DMS114 treated with DMSO at 0.1 percent for 48 hours (cell line): ENCODE data around the gene BCAS3.
"Not testable (repeated sequence)": the region's sequence is repeated elsewhere in the genome, so short reads cannot be mapped to it uniquely, and the experiment has no call there.

ENCODE experiments used
- DNase-seq: peaks from one replicate; lab custom pipeline; 2025; ENCODE audit not compliant: unreplicated experiment; lab: John Stamatoyannopoulos, UW

The BCAS3 gene

DNA sequence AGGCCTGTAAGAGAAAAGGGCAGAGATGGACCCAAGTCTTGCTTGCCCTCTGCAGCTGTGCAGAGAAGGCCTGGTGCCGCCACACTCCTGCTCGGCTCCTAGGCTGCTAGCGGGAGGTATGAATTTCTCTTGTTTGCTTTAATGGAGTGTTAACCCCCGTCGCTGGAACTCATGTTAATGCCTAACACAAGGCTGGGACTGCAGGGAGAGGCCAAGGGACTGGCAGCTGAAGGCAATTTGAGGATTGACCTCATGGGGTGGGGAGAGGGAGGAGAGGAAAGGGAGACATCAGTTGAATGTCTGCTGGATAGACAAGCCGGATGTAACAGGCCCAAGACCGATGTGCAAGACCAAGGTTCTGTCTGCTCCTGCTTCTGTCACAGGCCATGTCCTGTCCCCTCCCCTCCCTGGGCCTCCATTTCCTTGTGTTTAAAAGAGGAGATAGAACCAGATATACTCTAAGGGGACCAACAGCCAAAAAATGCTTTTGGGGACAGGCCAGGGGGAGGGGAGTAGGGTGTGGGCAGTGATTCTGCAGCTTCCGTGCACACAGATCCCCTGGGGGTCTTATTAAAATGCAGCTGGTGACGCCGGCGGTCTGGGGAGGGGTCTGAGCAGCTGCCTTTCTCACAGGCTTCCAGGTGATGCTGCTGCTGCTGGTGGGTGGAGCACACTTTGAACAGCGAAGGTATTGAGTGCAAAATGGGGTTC lies 675.3 kb downstream of the BCAS3 start:
- no peak for DNase-seq

DNA sequence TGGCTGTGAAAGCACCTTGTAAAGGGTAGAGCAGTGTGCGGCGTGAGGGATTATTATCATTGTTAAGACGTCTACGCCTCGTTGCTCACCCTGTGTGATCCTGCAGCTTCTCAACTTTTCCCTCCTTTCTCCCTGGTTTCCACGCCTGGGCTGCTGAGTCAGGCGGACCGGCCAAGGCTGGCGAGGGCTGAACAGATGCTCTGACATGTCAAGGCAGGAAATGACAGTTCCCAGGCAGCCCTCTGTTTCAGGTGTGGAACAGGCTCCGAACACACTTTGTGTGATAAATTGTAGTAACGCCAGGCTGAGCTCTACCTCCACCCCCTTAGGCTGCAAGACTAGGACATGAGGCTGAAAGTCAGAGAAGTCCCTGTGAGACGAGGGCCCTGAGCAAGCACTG lies 676.0 kb downstream of the BCAS3 start:
- no peak for DNase-seq

DNA sequence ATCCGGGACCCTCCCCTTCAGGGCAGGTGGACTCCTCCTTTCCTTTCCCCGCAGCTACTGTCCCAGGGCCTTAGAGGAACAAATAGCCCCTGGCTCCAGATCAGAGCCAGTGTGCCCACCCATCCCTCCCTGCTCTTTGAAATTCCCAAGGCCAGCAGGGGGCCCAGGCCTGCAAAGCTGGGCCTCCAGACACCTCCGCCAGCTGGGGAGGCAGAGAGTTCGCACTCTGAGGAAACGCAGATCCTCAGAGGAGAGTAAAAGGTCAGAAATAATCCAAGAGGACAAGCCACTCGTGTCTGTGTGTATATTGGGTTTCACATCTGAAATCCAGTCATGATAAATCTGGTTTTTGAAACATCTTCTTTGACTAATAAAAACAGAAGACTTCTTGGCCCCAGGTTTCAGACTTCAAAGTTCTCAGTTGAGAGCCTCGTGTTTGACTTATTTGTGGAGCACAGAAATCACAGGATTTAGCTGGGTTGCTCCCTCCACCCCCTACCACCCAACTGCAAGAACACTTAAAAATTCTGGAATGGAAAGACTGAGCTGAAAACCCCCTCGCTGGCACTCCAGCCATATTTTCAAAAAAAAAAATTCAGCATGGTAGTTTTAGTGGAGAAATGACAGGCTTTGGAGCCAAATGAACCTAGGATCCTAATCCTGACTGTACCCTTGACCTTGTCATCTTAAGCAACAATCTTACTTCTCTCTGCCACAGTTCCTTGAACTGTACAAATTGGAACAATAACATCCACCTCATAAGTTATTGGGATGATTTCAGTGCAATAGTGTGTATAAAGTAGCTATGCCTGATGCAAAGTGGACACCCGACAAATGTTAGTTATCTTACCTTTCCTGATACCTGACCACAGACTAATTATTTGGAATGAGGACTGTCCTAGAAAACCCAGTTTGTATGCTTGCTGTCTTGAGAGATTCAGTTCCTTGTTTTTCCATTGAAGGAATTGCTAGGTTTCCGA lies 677.5 kb downstream of the BCAS3 start:
- no peak for DNase-seq

DNA sequence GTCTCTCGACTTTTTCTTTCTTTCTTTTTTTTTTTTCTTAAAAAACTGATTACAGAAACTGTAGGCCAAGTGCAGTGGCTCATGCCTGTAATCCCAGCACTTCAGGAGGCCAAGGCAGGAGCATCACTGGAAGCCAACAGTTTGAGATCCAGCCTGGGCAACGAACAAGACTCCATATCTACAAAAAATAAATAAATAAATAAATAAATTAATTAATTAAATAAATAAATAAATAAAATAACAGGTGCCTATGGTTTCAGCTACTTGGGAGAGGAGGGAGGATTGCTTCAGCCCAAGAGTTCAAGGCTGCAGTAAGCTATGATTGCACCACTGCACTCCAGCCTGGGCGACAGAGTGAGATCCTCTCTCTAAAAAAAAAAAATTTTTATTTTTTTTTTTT lies 679.4 kb downstream of the BCAS3 start:
- DNase-seq, result not testable (repeated sequence)

DNA sequence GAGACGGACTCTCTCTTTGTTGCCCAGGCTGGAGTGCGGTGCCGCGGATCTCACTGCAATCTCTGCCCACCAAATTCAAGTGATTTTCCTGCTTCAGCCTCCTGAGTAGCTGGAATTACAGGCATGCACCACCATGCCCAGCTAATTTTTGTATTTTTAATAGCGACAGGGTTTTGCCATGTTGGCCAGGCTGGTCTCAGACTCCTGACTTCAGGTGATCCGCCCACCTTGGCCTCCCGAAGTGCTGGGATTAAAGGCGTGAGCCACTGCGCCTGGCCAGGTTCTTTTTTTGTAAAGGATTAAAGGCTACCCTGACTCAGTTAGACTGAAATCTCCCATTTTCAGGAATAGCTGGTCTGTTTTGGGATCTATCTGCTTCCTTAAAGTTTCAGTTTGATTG lies 681.9 kb downstream of the BCAS3 start:
- not testable (repeated sequence) for DNase-seq

DNA sequence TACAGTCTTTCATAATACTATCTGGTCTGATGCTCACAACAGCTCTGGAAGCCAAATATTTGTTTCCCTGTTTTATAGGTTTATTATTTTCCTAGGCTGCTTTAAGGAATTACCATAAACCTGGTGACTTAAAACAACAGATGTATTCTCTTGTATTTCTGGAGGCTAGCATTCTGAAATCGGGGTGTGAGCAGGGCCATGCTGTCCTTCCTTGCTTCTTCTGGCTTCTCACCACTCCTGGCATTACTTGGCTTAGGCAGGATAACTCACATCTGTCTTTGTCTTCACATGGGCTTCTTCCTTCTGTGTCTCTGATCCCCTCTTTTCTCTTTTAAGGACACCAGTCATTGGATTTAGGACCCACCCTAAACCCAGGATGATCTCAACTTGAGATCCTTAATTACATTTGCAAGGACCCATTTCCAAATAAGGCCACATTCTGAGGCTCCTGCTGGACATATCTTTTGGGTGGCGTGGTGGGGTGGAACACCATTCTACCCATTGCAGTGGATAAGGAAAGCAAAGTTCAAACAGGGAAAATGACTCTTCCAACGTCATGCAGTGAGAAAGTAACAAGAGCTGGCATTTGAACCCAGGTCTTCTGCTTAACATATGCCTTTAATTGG lies 682.8 kb downstream of the BCAS3 start:
- no peak for DNase-seq

DNA sequence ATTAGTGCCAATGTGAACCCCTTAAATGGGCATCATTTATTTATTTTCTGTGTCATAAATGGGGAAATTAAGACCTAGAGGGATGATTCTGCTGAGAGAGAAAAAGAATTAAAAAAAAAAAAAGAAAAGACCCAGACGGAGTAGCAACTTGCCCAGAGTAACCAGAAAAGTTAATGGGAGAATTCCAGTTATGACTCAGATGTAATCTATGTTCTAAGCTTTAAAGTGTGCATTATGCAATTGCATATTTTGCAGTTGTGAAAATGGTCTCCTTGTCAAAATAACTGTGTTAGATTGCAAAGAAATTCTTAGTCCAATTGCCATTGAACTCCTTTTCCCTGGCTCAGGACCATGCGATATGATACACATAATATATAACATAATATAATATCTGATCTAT lies 683.4 kb downstream of the BCAS3 start:
- DNase-seq, result no peak

DNA sequence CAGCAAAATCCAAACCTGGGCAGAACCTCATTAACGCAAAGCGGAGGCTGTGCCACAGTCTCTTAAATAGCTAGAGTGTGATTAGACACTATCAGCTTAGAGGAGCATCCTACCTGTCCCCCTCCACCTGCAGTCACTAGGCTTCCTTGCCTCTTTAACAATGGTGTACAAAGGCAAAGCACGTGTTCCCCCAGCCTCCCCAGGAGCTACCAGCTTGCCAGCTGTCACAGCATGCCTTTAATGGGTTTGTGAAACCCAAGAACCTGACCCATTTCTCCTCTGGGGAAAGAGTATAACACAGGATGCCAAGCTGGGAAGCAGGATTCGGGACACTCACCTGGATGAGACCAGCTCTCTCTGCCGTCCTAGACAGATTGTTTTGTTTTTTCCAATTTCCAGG lies 684.7 kb downstream of the BCAS3 start:
- DNase-seq, result no peak

DNA sequence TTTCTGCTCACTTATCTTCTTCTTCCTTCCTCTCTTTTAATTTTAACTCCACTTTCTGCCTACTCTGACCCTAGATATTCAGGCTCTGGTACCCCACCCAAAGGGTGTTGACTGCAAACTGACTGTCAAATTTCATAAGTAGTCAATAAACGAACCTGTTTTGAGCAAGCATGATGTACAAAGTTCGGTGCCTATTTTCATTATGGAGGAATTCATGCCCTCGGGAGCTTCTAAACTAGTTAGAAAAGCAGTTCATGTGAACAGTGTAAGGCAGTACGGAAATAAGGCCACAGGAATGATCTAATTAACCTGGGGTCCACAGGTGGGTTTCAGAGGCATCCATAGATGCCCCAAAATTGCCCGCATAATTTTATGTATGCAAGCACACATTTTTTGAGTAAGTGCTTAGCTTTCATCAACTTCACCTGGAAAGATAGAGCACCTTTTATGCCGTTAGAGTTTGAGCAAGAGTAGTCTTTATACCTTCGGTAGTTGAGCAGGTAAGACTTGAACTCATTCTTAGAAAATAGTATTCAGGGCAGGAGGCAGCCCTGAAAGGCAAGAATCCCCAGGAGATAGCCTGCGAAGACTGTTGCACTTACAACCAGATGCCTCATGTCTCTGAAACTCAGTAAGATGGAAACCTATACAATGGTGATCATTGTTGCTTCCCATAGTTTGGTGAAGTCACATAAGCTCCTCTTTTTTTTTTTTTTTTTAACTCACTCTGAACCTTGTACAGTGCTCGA lies 685.4 kb downstream of the BCAS3 start:
- no peak for DNase-seq

DNA sequence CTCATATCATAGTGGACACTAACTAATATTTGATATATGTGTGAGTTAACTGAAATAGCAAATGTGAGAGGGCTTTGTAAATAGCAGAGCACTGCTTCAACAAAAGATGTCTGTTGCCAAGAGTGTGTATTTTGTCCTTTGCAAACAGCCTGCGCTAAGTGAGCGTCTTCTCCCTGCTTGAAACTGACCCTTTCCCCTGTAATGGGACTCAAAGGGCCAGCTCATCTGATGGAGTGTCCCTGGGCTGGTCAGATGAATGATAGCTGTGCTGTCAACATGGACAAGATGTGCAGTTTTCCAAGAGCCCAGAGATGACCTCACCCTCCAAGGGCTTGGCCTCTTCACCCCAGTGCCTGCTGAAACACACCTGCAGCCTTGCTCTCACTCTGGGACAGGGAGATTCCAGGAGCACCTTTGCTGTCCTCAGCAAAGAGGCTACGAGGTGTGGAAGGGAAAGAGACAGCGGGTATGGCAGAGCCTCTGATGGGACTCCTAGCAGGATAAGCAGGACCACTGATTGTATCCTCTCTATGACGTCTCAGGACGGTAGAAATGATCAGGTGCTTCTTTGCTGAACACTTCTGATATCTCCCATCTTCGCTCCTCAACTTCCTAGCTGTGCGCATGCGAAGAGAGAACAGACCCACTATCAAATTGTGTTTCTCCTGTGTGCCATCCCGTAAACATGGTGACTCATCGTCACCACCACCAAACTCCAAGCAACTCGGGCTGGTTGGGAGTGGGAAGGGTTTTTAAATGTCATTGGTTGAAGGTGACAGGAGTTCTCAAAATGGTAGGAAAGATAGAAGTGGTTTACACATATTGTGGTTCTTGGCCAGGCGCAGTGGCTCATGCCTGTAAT lies 686.2 kb downstream of the BCAS3 start:
- no peak for DNase-seq

DNA sequence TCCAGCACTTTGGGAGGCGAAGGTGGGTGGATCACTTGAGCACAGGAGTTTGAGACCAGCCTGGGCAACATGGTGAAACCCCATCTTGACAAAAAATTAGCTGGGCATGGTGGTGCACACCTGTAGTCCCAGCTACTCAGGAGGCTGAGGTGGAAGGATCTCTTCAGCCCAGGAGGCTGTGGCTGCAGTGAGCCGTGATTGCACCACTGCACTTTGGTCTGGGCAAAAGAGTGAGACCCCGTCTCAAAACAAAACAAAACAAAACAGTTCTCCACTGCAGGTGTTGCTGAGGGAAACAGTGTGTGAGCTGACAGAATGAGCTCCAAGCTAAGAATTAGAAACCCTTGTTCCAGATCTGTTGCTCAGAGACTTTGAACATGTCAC lies 686.8 kb downstream of the BCAS3 start:
- DNase-seq, result no peak

DNA sequence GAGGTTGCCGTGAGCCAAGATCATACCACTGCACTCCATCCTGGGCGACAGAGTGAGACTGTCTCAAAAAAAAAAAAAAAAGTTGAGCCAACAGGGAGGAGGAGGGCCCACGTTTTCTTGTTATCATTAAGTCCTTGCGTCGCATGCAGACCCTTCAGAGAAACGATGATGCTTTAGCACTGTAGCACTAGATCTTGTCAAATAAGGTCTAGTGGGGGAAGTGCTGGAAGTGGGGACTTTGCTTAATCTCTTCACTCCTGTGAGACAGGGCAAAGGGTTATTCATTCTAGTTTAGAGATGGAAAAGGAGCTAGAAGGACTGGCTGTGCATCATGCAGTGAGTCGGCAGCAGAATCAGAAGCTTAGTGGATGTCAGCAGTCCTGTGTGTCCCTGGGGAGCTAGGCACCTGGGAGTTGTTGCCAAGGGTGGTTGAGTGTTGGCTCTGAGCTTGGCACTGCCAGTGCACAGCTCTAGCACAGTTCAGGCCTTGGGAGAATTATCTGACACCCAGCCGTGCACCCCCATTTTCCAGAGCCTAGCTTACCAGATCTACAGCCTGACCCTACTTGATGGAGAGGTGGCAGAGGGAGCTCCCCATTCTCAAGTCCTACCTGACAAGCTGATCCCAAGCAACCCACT lies 688.5 kb downstream of the BCAS3 start:
- DNase-seq, result no peak

DNA sequence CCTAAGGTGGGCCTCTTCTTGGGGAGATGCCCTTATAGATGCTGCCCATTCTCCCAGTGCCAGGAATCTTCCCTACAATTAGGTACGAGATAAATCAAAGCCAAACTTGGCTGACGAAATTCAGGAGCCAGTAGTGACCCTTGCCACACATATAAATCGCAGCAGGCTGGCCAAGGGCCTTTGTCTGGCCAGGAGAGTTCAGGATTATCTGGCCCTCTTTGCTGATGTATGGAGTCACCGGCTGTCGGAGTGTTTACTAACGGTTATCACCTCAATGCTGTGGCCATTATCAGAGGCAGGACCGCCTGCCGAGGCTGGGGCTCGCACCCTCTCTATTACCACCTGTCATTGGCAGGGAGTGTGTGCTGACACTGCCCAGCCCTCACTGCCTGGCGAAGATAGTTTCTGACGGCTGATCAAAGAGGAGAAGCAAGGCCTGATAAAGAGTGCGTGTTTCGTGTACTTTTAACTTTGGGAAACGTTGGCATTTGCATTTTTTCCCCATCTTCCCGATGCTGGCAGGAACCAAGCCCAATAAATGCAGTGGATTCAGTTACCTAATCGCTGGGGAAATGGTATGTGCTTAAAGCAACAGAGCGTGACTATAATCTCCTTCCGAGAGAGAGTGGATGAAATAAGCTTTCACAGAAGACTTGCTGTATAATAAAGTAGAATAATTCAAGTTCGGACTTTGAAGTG lies 689.2 kb downstream of the BCAS3 start:
- DNase-seq, result no peak

DNA sequence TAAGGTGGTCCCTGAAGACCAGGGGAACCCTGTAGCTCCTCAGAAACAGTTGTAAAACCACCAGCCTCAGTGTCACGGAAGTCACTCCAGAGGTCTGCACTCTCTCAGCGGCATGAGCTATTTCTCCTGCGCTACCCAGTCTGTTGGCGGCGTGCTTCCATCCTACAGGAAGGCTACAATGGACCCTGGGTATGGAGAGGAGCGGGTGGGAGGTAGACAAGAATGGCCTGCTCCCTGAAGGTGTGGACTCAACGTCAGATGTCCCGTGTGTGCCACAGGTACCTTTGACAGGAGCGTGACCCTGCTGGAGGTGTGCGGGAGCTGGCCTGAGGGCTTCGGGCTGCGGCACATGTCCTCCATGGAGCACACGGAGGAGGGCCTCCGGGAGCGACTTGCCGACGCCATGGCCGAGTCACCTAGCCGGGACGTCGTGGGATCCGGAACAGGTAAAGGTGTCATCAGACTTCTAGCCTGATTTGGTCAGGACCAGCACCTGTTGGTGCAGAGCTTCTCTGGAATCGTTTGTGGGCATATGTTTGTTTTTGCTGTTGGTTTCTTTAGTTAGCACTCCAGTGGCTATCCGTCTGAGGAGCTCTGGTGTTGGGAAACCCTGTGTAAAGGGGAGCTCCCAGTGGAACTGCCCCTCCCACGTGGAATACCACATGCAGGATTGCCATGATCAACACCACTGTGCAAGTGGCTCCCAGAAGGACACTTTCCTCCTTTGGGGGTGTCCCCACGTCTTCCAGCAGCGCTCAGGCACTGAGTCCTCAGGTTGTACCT lies 690.6 kb downstream of the BCAS3 start:
- no peak for DNase-seq

DNA sequence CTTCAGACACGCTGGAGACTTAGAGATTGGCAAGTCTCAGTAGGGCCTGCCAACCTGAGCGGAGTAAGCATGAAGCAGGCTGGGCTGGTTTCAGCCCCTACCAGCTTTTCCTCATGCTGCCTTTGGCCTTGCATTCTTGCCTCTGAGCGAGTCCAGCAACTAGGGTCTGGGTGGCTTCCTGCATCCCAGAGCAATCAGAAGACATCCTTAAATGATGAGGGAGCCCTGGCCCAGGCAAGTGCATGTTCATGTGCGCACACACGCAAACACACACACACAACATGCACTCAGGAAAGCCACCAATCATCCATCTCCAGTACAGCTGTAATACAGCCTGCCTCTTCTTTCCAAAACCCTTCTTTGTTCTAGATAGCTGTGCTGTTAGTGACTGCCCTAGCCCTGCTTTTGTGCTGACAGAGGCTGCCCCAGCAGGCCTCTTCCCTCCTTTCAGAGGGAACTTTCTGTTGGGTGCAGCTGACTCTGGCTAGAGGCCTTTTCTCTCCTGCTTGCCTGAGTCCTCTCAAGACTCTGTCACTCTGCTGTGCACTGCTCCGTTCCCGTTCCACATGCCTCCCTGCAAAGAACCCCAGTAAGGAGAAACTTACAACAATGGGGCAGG lies 691.3 kb downstream of the BCAS3 start:
- DNase-seq, result no peak

DNA sequence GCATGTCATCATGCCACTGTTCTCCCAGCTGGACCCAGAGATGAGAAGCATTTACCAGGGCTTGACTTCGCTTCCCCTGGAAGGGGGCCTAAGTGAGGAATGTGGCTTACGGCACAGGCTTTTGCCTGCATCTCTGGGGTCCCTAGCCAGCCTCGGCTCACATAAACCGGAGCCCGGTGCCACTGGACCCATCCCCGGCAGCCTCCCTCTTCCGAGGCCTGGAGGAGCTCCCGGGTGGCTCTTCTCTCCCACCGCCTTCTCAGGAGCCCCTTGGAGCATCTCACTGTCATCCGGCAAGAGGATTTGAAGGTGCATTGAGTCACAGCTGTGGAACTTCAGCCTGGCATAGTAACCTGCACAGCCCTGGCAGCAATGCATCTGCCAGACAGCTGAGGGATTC lies 692.1 kb downstream of the BCAS3 start:
- no peak for DNase-seq

DNA sequence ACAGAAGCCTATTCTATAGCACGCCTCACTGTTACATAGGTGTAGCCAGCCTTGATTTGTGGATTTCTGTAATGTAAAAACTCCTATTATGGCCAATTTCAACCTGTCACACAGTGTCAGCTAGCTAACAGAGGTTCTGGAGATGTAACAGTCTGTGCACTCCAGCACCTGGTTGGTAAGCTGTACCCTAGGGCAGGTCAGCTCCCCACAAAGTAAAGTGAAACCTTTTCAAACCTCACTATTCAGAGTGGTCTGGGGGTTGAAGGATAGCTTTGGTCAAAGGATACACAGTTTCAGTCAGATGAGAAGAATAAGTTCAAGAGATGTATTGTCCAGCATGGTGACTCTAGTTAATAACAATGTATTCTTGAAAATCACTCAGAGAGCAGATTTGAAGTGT lies 693.5 kb downstream of the BCAS3 start:
- DNase-seq, result no peak

DNA sequence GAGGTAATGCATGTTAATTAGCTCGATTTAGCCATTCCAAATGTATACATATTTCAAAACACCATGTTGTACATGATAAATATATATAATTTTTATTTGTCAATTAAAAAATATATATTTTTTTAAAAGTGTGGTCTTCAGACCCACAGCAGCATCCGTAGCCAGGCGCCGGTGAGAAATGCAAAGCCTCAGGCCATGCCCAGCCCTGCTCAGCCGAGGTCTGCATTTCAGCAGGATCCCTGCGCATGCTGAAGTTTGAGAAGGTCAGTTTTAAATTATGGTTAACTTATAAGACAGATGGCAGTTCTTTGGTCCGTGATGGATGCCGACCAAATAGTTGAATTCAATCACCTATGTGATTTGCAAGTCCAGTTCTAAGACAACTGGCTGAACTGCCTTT lies 694.0 kb downstream of the BCAS3 start:
- no peak for DNase-seq
